NCI-H345 treated with DMSO at 0.1 percent for 48 hours (cell line): ENCODE measurements around the gene SCRN1.
"Not testable (repeated sequence)": the region's sequence is repeated elsewhere in the genome, so short reads cannot be mapped to it uniquely, and the experiment has no call there.

ENCODE experiments used
- DNase-seq: peaks from one replicate; lab custom pipeline; 2025; ENCODE audit not compliant: unreplicated experiment; lab: John Stamatoyannopoulos, UW

SCRN1 gene

GRCh38 chr7:29970158-29970557, 19.4 kb downstream of the SCRN1 start:
- DNase-seq, result no peak

GRCh38 chr7:29969738-29970137, 19.9 kb downstream of the SCRN1 start:
- no peak for DNase-seq

GRCh38 chr7:29968683-29969395, 20.8 kb downstream of the SCRN1 start:
- no peak for DNase-seq

GRCh38 chr7:29965030-29965429, 24.6 kb downstream of the SCRN1 start:
- no peak for DNase-seq

GRCh38 chr7:29962035-29962434, 27.6 kb downstream of the SCRN1 start:
- no peak for DNase-seq

GRCh38 chr7:29961611-29962010, 28.0 kb downstream of the SCRN1 start:
- not testable (repeated sequence) for DNase-seq

- DNase-seq, result no peak
These were observed 30.8 kb downstream of the SCRN1 start for GRCh38 chr7:29958667-29959358.

- DNase-seq, result peak; percentile 4
These were observed 31.9 kb downstream of the SCRN1 start for GRCh38 chr7:29957521-29958310.

GRCh38 chr7:29956487-29956836, 33.1 kb downstream of the SCRN1 start:
- no peak for DNase-seq

GRCh38 chr7:29955799-29956486, 33.7 kb downstream of the SCRN1 start:
- no peak for DNase-seq

GRCh38 chr7:29955075-29955792, 34.4 kb downstream of the SCRN1 start:
- DNase-seq, result no peak

- no peak for DNase-seq
These were observed 35.8 kb downstream of the SCRN1 start for GRCh38 chr7:29953726-29954347.

GRCh38 chr7:29951206-29951605, 38.4 kb downstream of the SCRN1 start:
- no peak for DNase-seq

GRCh38 chr7:29950480-29950879, 39.1 kb downstream of the SCRN1 start:
- DNase-seq, result no peak

GRCh38 chr7:29948587-29948986, 41.0 kb downstream of the SCRN1 start:
- no peak for DNase-seq

- DNase-seq, result no peak
These were observed 43.0 kb downstream of the SCRN1 start for GRCh38 chr7:29946428-29947186.

- DNase-seq, result no peak
These were observed 44.3 kb downstream of the SCRN1 start for GRCh38 chr7:29945259-29945809.

GRCh38 chr7:29940199-29940598, 49.4 kb downstream of the SCRN1 start:
- DNase-seq, result no peak

- DNase-seq, result no peak
These were observed 52.5 kb downstream of the SCRN1 start for GRCh38 chr7:29937132-29937531.
